ENCODE results near the gene RHBDL3. TPM values are rescaled to one million over a fixed set of nuclear protein-coding genes. Genes with fewer than 3 reads are reported as not detected.
"Not testable (repeated sequence)": the region's sequence is repeated elsewhere in the genome, so short reads cannot be mapped to it uniquely, and the experiment has no call there.

Gene RHBDL3
- total RNA-seq, 4 donors from 2014 or later: 0.52 to 2.2 (median 1.5) TPM

DNA sequence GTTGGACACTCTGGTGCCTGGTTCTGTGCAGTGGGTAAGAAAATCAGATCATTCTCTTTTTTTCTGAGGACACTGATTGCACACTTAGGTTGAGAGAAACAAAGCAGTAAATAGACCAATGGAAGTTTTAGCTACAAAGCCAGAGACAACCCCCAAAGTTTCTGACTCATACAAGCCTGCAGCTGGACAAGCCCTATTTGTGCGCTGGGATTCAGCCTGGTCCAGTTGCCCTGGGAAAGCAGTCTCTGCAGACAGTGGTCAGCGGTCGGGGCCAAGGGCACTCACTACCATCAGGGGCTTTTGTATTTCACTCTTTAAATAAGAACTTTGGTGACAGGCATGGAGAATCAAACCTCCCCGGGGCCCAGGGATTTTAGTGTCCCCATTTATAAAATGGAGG, 6.0 kb upstream of the RHBDL3 start:
- Histone ChIP-seq H3K4me1 (peaks cover 0 to 8% (median 0%) of the 10 kb centered on the region in 3 donors), H3K27me3 (no peaks in the 10 kb centered on the region), H3K27ac (no peak overlapping the region), H3K9me3 (no peaks in the 10 kb centered on the region), H3K4me3 (no peak overlapping the region), H3K36me3 (no peaks in the 10 kb centered on the region)
- no peak for TF ChIP-seq POLR2A (IDR thresholded peaks at IDR 0.05)
- no peak for TF ChIP-seq POLR2AphosphoS5 (IDR thresholded peaks at IDR 0.05)
- TF ChIP-seq, protein P1, sequence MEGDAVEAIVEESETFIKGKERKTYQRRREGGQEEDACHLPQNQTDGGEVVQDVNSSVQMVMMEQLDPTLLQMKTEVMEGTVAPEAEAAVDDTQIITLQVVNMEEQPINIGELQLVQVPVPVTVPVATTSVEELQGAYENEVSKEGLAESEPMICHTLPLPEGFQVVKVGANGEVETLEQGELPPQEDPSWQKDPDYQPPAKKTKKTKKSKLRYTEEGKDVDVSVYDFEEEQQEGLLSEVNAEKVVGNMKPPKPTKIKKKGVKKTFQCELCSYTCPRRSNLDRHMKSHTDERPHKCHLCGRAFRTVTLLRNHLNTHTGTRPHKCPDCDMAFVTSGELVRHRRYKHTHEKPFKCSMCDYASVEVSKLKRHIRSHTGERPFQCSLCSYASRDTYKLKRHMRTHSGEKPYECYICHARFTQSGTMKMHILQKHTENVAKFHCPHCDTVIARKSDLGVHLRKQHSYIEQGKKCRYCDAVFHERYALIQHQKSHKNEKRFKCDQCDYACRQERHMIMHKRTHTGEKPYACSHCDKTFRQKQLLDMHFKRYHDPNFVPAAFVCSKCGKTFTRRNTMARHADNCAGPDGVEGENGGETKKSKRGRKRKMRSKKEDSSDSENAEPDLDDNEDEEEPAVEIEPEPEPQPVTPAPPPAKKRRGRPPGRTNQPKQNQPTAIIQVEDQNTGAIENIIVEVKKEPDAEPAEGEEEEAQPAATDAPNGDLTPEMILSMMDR (IDR thresholded peaks at IDR 0.05): no peak
- no peak for TF ChIP-seq EP300 (IDR thresholded peaks at IDR 0.05)
- WGBS, 2 donors (ENCODE audit: low coverage in 1 of 2): 33 to 90% methylated on average over 2 of the region's 4 CpGs
- ATAC-seq: no peak

DNA sequence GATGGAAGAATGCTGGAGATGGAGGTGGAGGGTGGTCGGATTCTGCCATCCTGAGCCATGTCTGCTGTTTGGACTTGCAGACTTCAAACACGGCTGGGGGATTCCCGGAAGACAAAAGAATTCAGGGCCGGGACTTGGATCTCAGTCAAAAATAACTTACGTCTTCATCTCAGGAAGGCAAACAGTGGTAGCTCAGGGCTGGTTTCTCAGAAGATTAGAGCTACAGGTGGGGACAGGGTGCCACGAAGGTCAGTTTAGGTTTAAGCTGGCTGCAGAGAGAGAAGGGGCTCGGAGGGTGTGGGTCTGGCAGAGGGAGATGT, 4.3 kb upstream of the RHBDL3 start:
- Histone ChIP-seq H3K9me3 (no peaks in the 10 kb centered on the region), H3K4me1 (peaks cover 0 to 15% (median 0%) of the 10 kb centered on the region in 3 donors), H3K27ac (no peak overlapping the region), H3K36me3 (no peaks in the 10 kb centered on the region), H3K4me3 (no peak overlapping the region), H3K27me3 (no peaks in the 10 kb centered on the region)
- no peak for ATAC-seq
- 27 to 34% methylated on average over 5 to 7 of the region's 7 CpGs for WGBS, 2 donors (ENCODE audit: low coverage in 1 of 2)
- TF ChIP-seq, protein P1 (IDR thresholded peaks at IDR 0.05): no peak
- TF ChIP-seq EP300 (IDR thresholded peaks at IDR 0.05) (no peak), POLR2A (IDR thresholded peaks at IDR 0.05) (no peak), POLR2AphosphoS5 (IDR thresholded peaks at IDR 0.05) (no peak)

DNA sequence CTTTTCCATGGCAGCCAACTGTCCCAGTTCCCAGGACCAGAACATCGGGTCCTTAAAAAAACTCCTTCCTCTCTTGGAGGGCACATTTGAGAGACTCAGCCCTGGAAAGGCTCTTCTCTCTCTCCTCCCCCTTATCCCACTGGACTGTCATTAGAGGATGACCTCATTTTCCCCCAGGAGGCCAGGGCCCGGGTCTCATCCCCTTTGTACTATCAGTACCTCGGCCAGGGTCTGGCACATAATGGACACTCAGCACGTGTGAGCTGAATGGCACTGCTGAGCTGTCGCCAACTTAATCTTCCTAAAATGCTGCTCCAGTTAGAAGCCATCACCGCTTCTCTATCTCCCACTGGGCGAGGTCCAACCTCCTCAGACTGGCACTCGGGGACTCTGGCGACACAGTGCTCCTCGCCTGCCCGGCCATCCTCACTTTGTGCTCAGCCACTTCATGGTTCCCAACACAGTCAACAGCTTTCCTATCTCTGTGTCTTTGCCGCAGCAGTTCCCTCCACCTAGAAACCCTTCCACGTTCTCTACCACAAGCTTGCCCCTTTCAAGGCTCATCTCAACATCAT, 3.6 kb upstream of the RHBDL3 start:
- peaks cover 4% of the 10 kb centered on the region for H3K27me3 ChIP-seq
- H3K36me3 ChIP-seq: no peaks in the 10 kb centered on the region
- TF ChIP-seq POLR2AphosphoS5 (IDR thresholded peaks at IDR 0.05): no peak
- no peak for TF ChIP-seq EP300 (IDR thresholded peaks at IDR 0.05)
- TF ChIP-seq POLR2A (IDR thresholded peaks at IDR 0.05): no peak
- TF ChIP-seq, protein P1 (IDR thresholded peaks at IDR 0.05): no peak
- no peak overlapping the region for H3K4me3 ChIP-seq
- no peak overlapping the region for H3K27ac ChIP-seq
- 74 to 87% methylated on average over 10 to 12 of the region's 13 CpGs for WGBS, 2 donors (ENCODE audit: low coverage in 1 of 2)
- no peaks in the 10 kb centered on the region for H3K9me3 ChIP-seq
- ATAC-seq: no peak
- peaks cover 0 to 19% (median 5%) of the 10 kb centered on the region in 3 donors for H3K4me1 ChIP-seq

DNA sequence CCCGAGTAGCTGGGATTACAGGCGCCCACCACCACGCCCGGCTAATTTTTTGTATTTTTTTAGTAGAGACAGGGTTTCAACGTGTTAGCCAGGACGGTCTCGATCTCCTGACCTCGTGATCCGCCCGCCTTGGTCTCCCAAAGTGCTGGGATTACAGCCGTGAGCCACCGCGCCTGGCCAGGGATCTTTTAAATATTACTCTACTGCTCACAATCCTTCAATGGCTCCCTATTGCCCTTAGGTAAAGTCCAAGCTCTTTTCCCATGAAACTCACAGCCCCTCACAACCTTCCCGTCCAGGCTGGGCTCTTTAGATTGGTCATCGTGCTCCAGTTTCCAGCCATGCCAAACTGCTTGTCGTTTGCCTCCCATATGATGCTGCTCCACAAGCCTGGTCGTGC, 2.1 kb upstream of the RHBDL3 start:
- not testable (repeated sequence) for H3K27ac ChIP-seq, H3K4me3 ChIP-seq, H3K36me3 ChIP-seq, H3K9me3 ChIP-seq, ATAC-seq
- WGBS, 2 donors (ENCODE audit: low coverage in 1 of 2): 88 to 93% methylated on average over 2 to 15 of the region's 17 CpGs
- H3K27me3 ChIP-seq: peaks cover 19% of the 10 kb centered on the region
- peaks cover 0 to 30% (median 8%) of the 10 kb centered on the region in 3 donors for H3K4me1 ChIP-seq

DNA sequence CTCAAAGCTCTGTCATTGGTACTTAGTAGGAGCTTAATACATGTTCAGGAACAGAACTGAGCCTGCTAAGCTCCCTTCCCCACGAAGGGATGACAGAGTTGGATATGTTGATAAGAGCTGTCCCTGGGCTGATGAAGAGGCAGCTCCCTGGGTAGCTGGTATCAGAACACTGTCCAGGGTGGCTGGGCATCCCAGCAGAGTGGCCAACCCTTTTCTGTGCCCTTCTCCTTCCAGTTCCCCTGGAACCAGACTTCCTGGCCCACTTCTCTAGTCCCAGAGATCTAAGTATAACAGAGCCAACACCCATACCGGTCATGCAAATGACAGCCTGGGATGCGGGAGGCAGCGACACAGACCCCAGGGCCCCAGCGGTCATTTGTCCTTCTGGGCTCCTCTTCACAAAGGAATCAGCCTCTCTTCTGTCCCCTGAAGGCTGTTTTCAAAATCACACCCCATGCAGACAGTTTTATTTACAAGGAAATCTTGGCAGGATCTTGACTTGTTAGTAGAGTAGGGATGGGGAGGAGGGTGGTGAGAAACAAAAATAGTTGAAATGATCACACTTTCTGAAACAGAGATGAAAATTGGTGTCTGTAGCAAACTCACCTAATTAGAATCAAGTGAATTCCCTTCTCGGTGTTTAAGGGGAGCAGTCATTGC, 1.4 kb upstream of the RHBDL3 start:
- no peak for ATAC-seq
- H3K27ac ChIP-seq: peak overlapping the region in 1 of 4 donors; percentile 53
- H3K4me1 ChIP-seq: peaks cover 0 to 30% (median 8%) of the 10 kb centered on the region in 3 donors
- H3K27me3 ChIP-seq: peaks cover 26% of the 10 kb centered on the region
- no peak overlapping the region for H3K4me3 ChIP-seq
- TF ChIP-seq, protein P1 (IDR thresholded peaks at IDR 0.05): no peak
- TF ChIP-seq EP300 (IDR thresholded peaks at IDR 0.05) (no peak), POLR2AphosphoS5 (IDR thresholded peaks at IDR 0.05) (no peak), POLR2A (IDR thresholded peaks at IDR 0.05) (no peak)
- H3K9me3 ChIP-seq: no peaks in the 10 kb centered on the region
- 50 to 63% methylated on average over 1 to 3 of the region's 6 CpGs for WGBS, 2 donors (ENCODE audit: low coverage in 1 of 2)
- no peaks in the 10 kb centered on the region for H3K36me3 ChIP-seq
